Dedifferentiated amniotic fluid mesenchymal stem cell (primary cell): ENCODE results near the gene HDAC8.

ENCODE experiments used
- DNase-seq: peaks from one replicate; pipeline ENCODE4 v3.0.0-alpha.2; 2016; ENCODE audit errors: extremely low spot score

HDAC8 gene

DNA sequence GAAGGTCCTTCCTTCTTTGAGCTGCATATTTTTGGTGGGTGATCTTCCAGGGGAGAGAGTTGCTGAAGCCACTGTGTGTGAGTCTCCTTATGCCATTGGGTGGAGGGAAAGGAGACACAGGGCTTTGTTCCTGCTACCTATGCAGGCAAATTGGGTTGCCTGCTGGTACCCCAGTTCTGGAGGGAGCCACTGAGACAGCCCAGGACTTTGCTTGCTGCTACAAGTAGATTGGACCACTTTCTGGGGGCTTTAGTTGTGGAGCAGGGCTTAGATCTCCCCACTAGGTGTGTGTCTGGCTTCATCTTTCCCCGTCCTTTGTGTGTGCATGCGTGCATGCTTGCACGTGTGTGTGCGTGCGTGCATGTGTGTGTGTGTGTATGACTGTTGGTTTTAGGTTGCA, 276.9 kb downstream of the HDAC8 start:
- no peak for DNase-seq

DNA sequence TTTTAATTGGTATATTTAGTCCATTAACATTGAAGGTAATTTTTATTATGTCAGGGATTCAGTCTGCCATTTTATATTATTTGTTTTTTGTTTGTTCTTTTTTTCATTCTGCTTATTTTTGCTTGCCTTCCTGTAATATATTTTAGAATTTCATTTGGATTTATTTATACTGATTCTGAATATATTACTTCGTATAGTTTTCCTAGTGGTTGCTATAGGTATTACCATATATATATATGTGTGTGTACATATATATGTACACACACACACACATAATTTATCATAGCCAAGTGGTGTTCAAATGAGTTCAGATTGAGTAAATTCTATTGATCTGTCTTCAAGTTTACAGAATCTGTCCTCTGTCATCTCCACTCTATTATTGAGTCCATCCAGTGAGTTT, 278.1 kb downstream of the HDAC8 start:
- no peak for DNase-seq

DNA sequence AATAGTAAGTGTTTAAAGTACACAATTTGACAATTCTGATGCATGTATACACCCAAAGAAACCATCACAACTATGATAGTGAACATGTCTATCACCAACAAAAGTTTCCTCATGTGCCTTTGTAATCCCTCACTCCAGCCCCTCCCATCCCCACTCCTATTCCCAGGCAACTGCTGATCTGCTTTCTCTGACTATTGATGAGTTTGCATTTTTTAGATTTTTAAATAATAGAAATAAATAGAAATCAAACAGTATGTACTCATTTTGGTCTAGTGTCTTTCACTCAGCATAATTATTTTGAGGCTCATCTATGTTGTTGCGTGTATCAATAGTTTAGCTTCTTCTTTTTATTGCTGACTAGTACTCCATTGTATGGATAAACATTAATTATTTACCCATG, 290.3 kb downstream of the HDAC8 start:
- no peak for DNase-seq

DNA sequence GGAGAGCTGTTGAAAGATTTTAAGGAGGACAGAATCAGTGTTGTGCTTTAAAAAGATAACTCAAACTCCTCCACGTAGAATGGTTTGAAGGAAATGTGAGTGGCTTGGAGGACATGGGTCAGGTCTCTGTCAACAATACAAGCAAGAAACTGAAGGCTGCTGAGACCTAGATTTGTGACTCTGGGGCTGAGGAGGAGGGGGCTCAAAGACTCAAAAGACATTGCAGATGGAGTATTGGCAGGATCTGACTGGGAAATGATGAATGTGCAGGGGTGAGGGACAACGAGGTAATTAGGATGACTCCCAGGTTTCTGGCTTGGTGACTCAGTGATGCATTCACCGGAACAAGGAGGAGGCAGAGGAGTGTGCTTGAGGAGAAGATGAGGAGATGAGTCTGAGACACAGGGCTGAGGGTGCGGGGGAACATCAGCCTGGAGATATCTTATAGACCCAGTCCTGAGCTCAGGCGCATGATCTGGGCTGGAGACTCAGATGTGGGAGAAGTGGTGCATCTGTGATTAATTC, 292.3 kb downstream of the HDAC8 start:
- no peak for DNase-seq
